B cell (primary cell): ENCODE results near the gene DDIT4. TPM values are rescaled to one million over a fixed set of nuclear protein-coding genes. Genes with fewer than 3 reads are reported as not detected.

ENCODE experiments used
- ATAC-seq: fragments of 200-7000 bp; cut with Tn5 transposase; one replicate; pipeline ENCODE4 v1.10.0; 2021; ENCODE audit warnings: low read depth, mild to moderate bottlenecking, moderate number of reproducible peaks, moderate library complexity
- CTCF ChIA-PET: fragments of 350-600 bp; sonication (Branson Sonifier 250); formaldehyde crosslinking; loops from one replicate; lab custom pipeline; 2021; ENCODE audit warnings: antibody characterized with exemption, inconsistent platforms; lab: Charles Lee
- POLR2A ChIA-PET: fragments of 350-600 bp; sonication (Branson Sonifier 250); formaldehyde crosslinking; loops from one replicate; lab custom pipeline; 2021; ENCODE audit warnings: antibody characterized with exemption; lab: Charles Lee
- DNase-seq: peaks from one replicate; pipeline ENCODE4 v3.0.0; 2013
- H2AFZ ChIP-seq: 2 replicates; pipeline ENCODE4 v1.6.1; 2012; ENCODE audit warnings: mild to moderate bottlenecking, low read depth, low read length; ENCODE audit not compliant: insufficient read depth, poor library complexity, severe bottlenecking
- H3K27ac ChIP-seq, 2 donors: 1 replicate in 1 of 2; 2 replicates in 1 of 2; pipeline ENCODE4 v1.5.1; 2012 to 2013; ENCODE audit warnings: low read length in 2 of 2, mild to moderate bottlenecking in 2 of 2, moderate library complexity in 1 of 2
- H3K27me3 ChIP-seq, 4 experiments: fragments of 200-600 bp in 1 of 4; sonication (generic) in 1 of 4; replicated peaks in 1 of 4; 1 replicate in 2 of 4; 2 replicates in 2 of 4; pipeline versions ENCODE4 v1.6.1 to v1.7.0; 2013 to 2016; ENCODE audit warnings: low read length in 3 of 4, mild to moderate bottlenecking in 2 of 4, mixed read lengths in 1 of 4, moderate library complexity in 1 of 4; ENCODE audit not compliant: insufficient read depth in 4 of 4, control insufficient read depth in 3 of 4; ENCODE audit errors: control extremely low read depth in 1 of 4
- H3K36me3 ChIP-seq, 2 experiments: replicated peaks in 1 of 2; 1 replicate in 1 of 2; 2 replicates in 1 of 2; pipeline versions ENCODE4 v1.6.1 to v1.7.1; 2013; ENCODE audit warnings: low read length in 1 of 2; ENCODE audit not compliant: insufficient read depth in 2 of 2, control insufficient read depth in 1 of 2; ENCODE audit errors: control extremely low read depth in 1 of 2, extremely low read depth in 1 of 2
- H3K4me1 ChIP-seq, 2 donors: fragments of 200-600 bp in 1 of 2; sonication (generic) in 1 of 2; 1 replicate in 1 of 2; 2 replicates in 1 of 2; pipeline versions ENCODE4 v1.5.1 to v1.6.1; 2013 to 2017; ENCODE audit warnings: low read length in 2 of 2; ENCODE audit not compliant: control insufficient read depth in 2 of 2, insufficient read depth in 2 of 2
- H3K4me2 ChIP-seq: replicated peaks from 2 replicates; pipeline ENCODE3; 2012; ENCODE audit warnings: mild to moderate bottlenecking, low read depth, low read length; ENCODE audit not compliant: poor library complexity, severe bottlenecking
- H3K4me3 ChIP-seq, 5 experiments: fragments of 200-600 bp in 1 of 5; sonication (generic) in 1 of 5; 1 replicate in 3 of 5; 2 replicates in 2 of 5; pipeline versions ENCODE4 v1.5.1 to v1.7.0; 2011 to 2016; ENCODE audit warnings: low read length in 4 of 5, mild to moderate bottlenecking in 4 of 5, low read depth in 2 of 5, control low read depth in 1 of 5, moderate library complexity in 1 of 5; ENCODE audit not compliant: insufficient read depth in 1 of 5; ENCODE audit errors: control extremely low read depth in 1 of 5, extremely low read depth in 1 of 5
- H3K79me2 ChIP-seq: fragments of 200-600 bp; sonication (generic); one replicate; pipeline ENCODE4 v1.6.0; 2016; ENCODE audit warnings: low read length; ENCODE audit not compliant: control insufficient read depth, insufficient read depth
- H3K9ac ChIP-seq: fragments of 200-600 bp; sonication (generic); 2 replicates; pipeline ENCODE4 v1.6.1; 2017; ENCODE audit warnings: mild to moderate bottlenecking, low read length, moderate library complexity
- H3K9me3 ChIP-seq, 3 donors: one replicate each; pipeline versions ENCODE4 v1.6.1 to v1.7.1; 2013; ENCODE audit warnings: low read length in 2 of 3; ENCODE audit not compliant: control insufficient read depth in 2 of 3, insufficient read depth in 1 of 3; ENCODE audit errors: control extremely low read depth in 1 of 3
- H4K20me1 ChIP-seq: 2 replicates; pipeline ENCODE4 v1.6.0; 2012; ENCODE audit warnings: mild to moderate bottlenecking, low read length; ENCODE audit not compliant: insufficient read depth, control insufficient read depth, poor library complexity, severe bottlenecking
- H3K27ac Mint-ChIP-seq: one replicate; pipeline ENCODE4 v1.8.0; 2021; ENCODE audit warnings: mixed read lengths
- H3K27me3 Mint-ChIP-seq: one replicate; pipeline ENCODE4 v1.8.0; 2021; ENCODE audit warnings: mixed read lengths
- H3K4me1 Mint-ChIP-seq: one replicate; pipeline ENCODE4 v1.8.0; 2021; ENCODE audit warnings: mixed read lengths
- H3K4me3 Mint-ChIP-seq: one replicate; pipeline ENCODE4 v1.8.0; 2021; ENCODE audit warnings: mixed read lengths
- H3K9me3 Mint-ChIP-seq: one replicate; pipeline ENCODE4 v1.8.0; 2022; ENCODE audit warnings: mixed read lengths; ENCODE audit not compliant: insufficient read depth
- EZH2 ChIP-seq: IDR thresholded peaks from 2 replicates; pipeline ENCODE4 v1.6.1; 2012; ENCODE audit warnings: borderline replicate concordance, low read depth, mild to moderate bottlenecking, moderate library complexity, low read length; ENCODE audit not compliant: insufficient read depth, poor library complexity, severe bottlenecking
- WGBS: methylation state at CpG from one replicate; pipeline ENCODE4 v1.1.5; 2013; ENCODE audit warnings: missing lambda C conversion rate; ENCODE audit not compliant: insufficient coverage; 5-methylcytosine and 5-hydroxymethylcytosine counted together
- intact Hi-C: fragments of 100-400 bp; cut with micrococcal nuclease; formaldehyde crosslinking; loops from one replicate; pipeline ENCODE4 v1.10.0; 2022
- polyA plus RNA-seq: library from polyadenylated mRNA; depleted of rRNA; stranded (reverse); fragments of >200 nt; gene quantifications from 2 replicates; pipeline ENCODE4 v1.2.3, GENCODE V29; 2012
- total RNA-seq, 2 donors: library from RNA; stranded (reverse); fragments of 120-200 nt in 1 of 2; gene quantifications; 1 replicate in 1 of 2; 2 replicates in 1 of 2; pipeline versions ENCODE4 v1.2.3 to v1.2.4, GENCODE V29; 2013 to 2022
- TF ChIP-seq, protein P1 (sequence below): fragments of 200-600 bp; IDR thresholded peaks from one replicate; pipeline ENCODE4 v1.8.0; 2022; ENCODE audit warnings: antibody characterized with exemption, mild to moderate bottlenecking

DDIT4 gene
- total and polyA plus RNA-seq, 2 donors (not counting 1 experiment from before 2014, with no cell fraction given), result 102 to 110 TPM

GRCh38 chr10:72283131-72283530 is 9.4 kb downstream of the DDIT4 start:
- no peaks in the 10 kb centered on the region for H3K79me2 ChIP-seq
- H4K20me1 ChIP-seq, result no peaks in the 10 kb centered on the region
- H3K27me3 ChIP-seq, result no peaks in the 10 kb centered on the region
- H3K9me3 ChIP-seq, result peaks cover 0 to 10% (median 3%) of the 10 kb centered on the region in 3 donors
- H3K4me1 ChIP-seq, result peaks cover 23 to 27% of the 10 kb centered on the region in 2 donors
- Mint-ChIP-seq H3K4me1 (peaks cover 34% of the 10 kb centered on the region), H3K4me3 (peak overlapping the region; percentile 1), H3K27ac (no peak overlapping the region), H3K27me3 (no peaks in the 10 kb centered on the region), H3K9me3 (no peaks in the 10 kb centered on the region)
- CTCF ChIA-PET, result interaction anchor here (0.7 to 2.4 kb wide), 6 partner anchors 8 to 54 kb away, joined by 3 to 7 read pairs (median 4); no protein-coding TSS in a partner anchor
- no peaks in the 10 kb centered on the region for H3K36me3 ChIP-seq
- H3K9ac ChIP-seq, result no peak overlapping the region
- intact Hi-C loops, result no loop called here
- H2AFZ ChIP-seq, result no peak overlapping the region
- 80% methylated on average over 2 of the region's 3 CpGs for WGBS
- TF ChIP-seq, protein P1, sequence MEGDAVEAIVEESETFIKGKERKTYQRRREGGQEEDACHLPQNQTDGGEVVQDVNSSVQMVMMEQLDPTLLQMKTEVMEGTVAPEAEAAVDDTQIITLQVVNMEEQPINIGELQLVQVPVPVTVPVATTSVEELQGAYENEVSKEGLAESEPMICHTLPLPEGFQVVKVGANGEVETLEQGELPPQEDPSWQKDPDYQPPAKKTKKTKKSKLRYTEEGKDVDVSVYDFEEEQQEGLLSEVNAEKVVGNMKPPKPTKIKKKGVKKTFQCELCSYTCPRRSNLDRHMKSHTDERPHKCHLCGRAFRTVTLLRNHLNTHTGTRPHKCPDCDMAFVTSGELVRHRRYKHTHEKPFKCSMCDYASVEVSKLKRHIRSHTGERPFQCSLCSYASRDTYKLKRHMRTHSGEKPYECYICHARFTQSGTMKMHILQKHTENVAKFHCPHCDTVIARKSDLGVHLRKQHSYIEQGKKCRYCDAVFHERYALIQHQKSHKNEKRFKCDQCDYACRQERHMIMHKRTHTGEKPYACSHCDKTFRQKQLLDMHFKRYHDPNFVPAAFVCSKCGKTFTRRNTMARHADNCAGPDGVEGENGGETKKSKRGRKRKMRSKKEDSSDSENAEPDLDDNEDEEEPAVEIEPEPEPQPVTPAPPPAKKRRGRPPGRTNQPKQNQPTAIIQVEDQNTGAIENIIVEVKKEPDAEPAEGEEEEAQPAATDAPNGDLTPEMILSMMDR, result no peak
- no peak for TF ChIP-seq EZH2
- H3K4me2 ChIP-seq, result no peak overlapping the region
- no peak overlapping the region for H3K27ac ChIP-seq
- POLR2A ChIA-PET, result interaction anchor here (0.6 to 0.9 kb wide), 3 partner anchors 10 to 171 kb away, joined by 3 to 12 read pairs (median 9); no protein-coding TSS in a partner anchor
- no peak for DNase-seq
- H3K4me3 ChIP-seq, result no peak overlapping the region
- ATAC-seq, result no peak

DNA sequence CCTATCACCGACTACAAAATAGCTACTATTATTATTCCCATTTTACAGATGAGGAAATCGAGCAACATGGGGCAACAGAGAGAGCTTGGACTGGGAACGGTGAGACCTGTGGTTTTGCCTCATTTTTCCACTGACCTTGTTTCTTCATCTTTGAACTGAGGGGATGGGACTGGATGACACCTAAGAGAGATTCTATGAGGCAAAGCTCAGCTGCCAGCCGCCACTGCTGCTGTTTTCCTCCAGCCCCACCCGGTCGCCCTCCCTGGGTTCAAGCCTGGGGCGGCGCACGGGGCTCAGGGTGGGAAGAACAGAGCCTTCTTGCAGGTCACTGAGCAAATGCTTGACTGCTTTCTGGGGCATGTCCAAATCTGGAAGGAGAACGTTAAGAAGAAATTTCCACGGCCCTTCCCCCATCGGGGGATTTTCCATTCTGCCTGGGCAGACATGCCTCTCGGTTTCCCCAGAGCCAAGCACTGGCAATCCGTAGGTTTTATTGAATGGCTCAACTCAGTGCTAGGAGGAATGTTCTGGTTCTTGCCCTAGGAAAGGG is 12.3 kb downstream of the DDIT4 start:
- H2AFZ ChIP-seq, result peak overlapping the region; percentile 6
- no peak for DNase-seq

More for the DNA sequence above, 12.3 kb downstream of the DDIT4 start:
- Mint-ChIP-seq H3K4me1 (peaks cover 34% of the 10 kb centered on the region), H3K27ac (peak overlapping the region; percentile 4), H3K4me3 (peak overlapping the region; percentile 37), H3K9me3 (no peaks in the 10 kb centered on the region), H3K27me3 (no peaks in the 10 kb centered on the region)
- ChIA-PET POLR2A (interaction anchor here (2.0 kb wide), 1 partner anchor 11 kb away, joined by 7 read pairs; no protein-coding TSS in a partner anchor), CTCF (interaction anchor here (0.6 to 1.6 kb wide), 4 partner anchors 10 to 69 kb away, joined by 3 to 6 read pairs (median 4); no protein-coding TSS in a partner anchor)
- Histone ChIP-seq H3K4me3 (no peak overlapping the region), H3K27ac (no peak overlapping the region), H3K9ac (no peak overlapping the region), H3K9me3 (peaks cover 0 to 10% (median 3%) of the 10 kb centered on the region in 3 donors), H3K36me3 (no peaks in the 10 kb centered on the region), H3K27me3 (no peaks in the 10 kb centered on the region), H3K4me1 (peaks cover 23 to 29% of the 10 kb centered on the region in 2 donors), H3K4me2 (peak overlapping the region; percentile 45), H3K79me2 (no peaks in the 10 kb centered on the region), H4K20me1 (no peaks in the 10 kb centered on the region)
- intact Hi-C loops, result no loop called here
- TF ChIP-seq EZH2, result no peak
- WGBS, result 48% methylated on average over 11 of the region's 14 CpGs
- peak; percentile 44 for ATAC-seq
